Heart left ventricle (tissue), 16 donors: ENCODE results near the gene KCNMA1. TPM values are rescaled to one million over a fixed set of nuclear protein-coding genes. Genes with fewer than 3 reads are reported as not detected.
A peak's percentile ranks its signal among the peaks of the same experiment; 100 is the strongest.

Experiments
- ATAC-seq, 4 donors: fragments of 200-7000 bp; cut with Tn5 transposase; one replicate each; pipeline ENCODE4 v1.9.1; 2020 to 2022; ENCODE audit warnings: moderate library complexity in 4 of 4, mild to moderate bottlenecking in 3 of 4, moderate number of reproducible peaks in 1 of 4
- DNase-seq, 5 donors: peaks; one replicate each; pipeline ENCODE4 v3.0.0-alpha.2; 2020
- H3K27ac ChIP-seq, 12 donors: fragments of 200-600 bp; sonication (generic) in 4 of 12; one replicate each; pipeline versions ENCODE4 v1.5.0 to v1.8.0; 2016 to 2022; ENCODE audit warnings: mild to moderate bottlenecking in 2 of 12
- H3K27me3 ChIP-seq, 9 donors: fragments of 200-600 bp; sonication (generic) in 2 of 9; one replicate each; pipeline versions ENCODE4 v1.5.1 to v1.8.0; 2016 to 2022; ENCODE audit warnings: mild to moderate bottlenecking in 3 of 9
- H3K36me3 ChIP-seq, 9 donors: fragments of 200-600 bp; sonication (generic) in 2 of 9; one replicate each; pipeline versions ENCODE4 v1.5.0 to v1.8.0; 2018 to 2022; ENCODE audit warnings: mild to moderate bottlenecking in 2 of 9
- H3K4me1 ChIP-seq, 12 donors: fragments of 200-600 bp; sonication (generic) in 4 of 12; one replicate each; pipeline versions ENCODE4 v1.5.0 to v1.8.0; 2016 to 2022; ENCODE audit warnings: mild to moderate bottlenecking in 3 of 12
- H3K4me3 ChIP-seq, 12 donors: fragments of 200-600 bp; sonication (generic) in 4 of 12; one replicate each; pipeline versions ENCODE4 v1.5.0 to v1.8.0; 2017 to 2022; ENCODE audit warnings: mild to moderate bottlenecking in 9 of 12, moderate library complexity in 4 of 12
- H3K9me3 ChIP-seq, 12 donors: fragments of 200-600 bp; sonication (generic) in 4 of 12; one replicate each; pipeline versions ENCODE4 v1.5.0 to v1.8.0; 2016 to 2022; ENCODE audit warnings: mild to moderate bottlenecking in 1 of 12
- CTCF ChIP-seq, 12 donors: fragments of 200-600 bp; sonication (generic) in 4 of 12; IDR thresholded peaks; one replicate each; pipeline versions ENCODE4 v1.5.0 to v1.8.0; 2018 to 2022; ENCODE audit warnings: antibody characterized with exemption in 12 of 12, mild to moderate bottlenecking in 5 of 12
- POLR2A ChIP-seq, 2 donors: fragments of 450-650 bp; IDR thresholded peaks; one replicate each; pipeline ENCODE4 v1.6.1; 2017; ENCODE audit warnings: antibody characterized with exemption in 2 of 2, mild to moderate bottlenecking in 2 of 2, moderate library complexity in 2 of 2
- WGBS, 4 donors: extraction: QIAGEN DNeasy Blood & Tissue Kit in 2 of 4; methylation state at CpG; one replicate each; pipeline versions ENCODE4 v1.1.5 to v1.1.7; 2013 to 2018; 5-methylcytosine and 5-hydroxymethylcytosine counted together
- intact Hi-C, 10 donors: fragments of 100-400 bp; cut with DNase I; formaldehyde crosslinking; loops; one replicate each; pipeline versions ENCODE4 v1.11.1 to v1.14.2; 2022
- polyA plus RNA-seq, 2 donors: library from polyadenylated mRNA; stranded (reverse); fragments of 200-250 nt; gene quantifications; one replicate each; pipeline ENCODE4 v1.2.3, GENCODE V29; 2013
- total RNA-seq, 9 donors: library from RNA; depleted of rRNA in 2 of 9; stranded (reverse); fragments of >200 nt in 2 of 9; fragmentation: NEBNext Ultra II Directional in 3 of 9; extraction: Animal tissue kit (Norgen Biotek cat#: 25700) in 3 of 9; gene quantifications; one replicate each; pipeline versions ENCODE4 v1.1.0 to v1.2.4, GENCODE V29; 2016 to 2023
- donor health status: ischemic (EF 13 %, LVEDD 7.1; RV severe dilation, severe dysfunction).
- donor health status: healthy with polysubstance abuse.
- donor health status: DM: no; HTN: yes; CAD: no.
- donor health status: DM: no; HTN: no; CAD: no.
- donor health status: ischemic (EF 25% LVEDD 6.9; RV normal size, moderate dysfunction).
- donor health status: ischemic (EF 25% LVEDD 5.7; RV mildly dilated, moderate dysfunction).
- donor health status: healthy.
- donor health status: DM: yes; HTN: yes; CAD: no.
- donor health status: ischemic (EF 35%, LVEDD 5.7; RV mildly dilated, moderate dysfunction).
- donor health status: nonischemic (EF 11% LVEDD 7.7; RV severe dilation, severe dysfunction).
- donor health status: DM: yes; HTN: yes; CAD: no.
- donor health status: PGD.
- donor health status: ischemic (EF 29% LVEDD 5.4; RV normal size, mild dysfunction).
- donor health status: nonischemic (EF 23%, LVEDD 6.1; RV moderate dilation, normal function).

The KCNMA1 gene
- total and polyA plus RNA-seq, 11 donors, result 0.39 to 8.7 (median 1.7) TPM

GRCh38 chr10:77016278-77016815, 621.3 kb downstream of the KCNMA1 start:
- H3K27ac ChIP-seq, result no peak overlapping the region
- H3K27me3 ChIP-seq, result no peaks in the 10 kb centered on the region
- no peaks in the 10 kb centered on the region for H3K9me3 ChIP-seq
- TF ChIP-seq POLR2A (IDR thresholded peaks at IDR 0.05), result no peak
- no peak for TF ChIP-seq CTCF (IDR thresholded peaks at IDR 0.05)
- WGBS, 4 donors, result 80 to 88% (median 84%) methylated on average over 7 of the region's 7 CpGs
- DNase-seq, result no peak
- peaks cover 0 to 15% (median 12%) of the 10 kb centered on the region in 12 donors for H3K4me1 ChIP-seq
- H3K36me3 ChIP-seq, result no peaks in the 10 kb centered on the region
- intact Hi-C loops, result no loop called here
- no peak for ATAC-seq
- no peak overlapping the region for H3K4me3 ChIP-seq

GRCh38 chr10:77015360-77015759, 622.2 kb downstream of the KCNMA1 start:
- no peak for ATAC-seq
- H3K9me3 ChIP-seq, result no peaks in the 10 kb centered on the region
- TF ChIP-seq CTCF (IDR thresholded peaks at IDR 0.05), result no peak
- TF ChIP-seq POLR2A (IDR thresholded peaks at IDR 0.05), result no peak
- WGBS, 4 donors, result 94 to 100% (median 99%) methylated on average over 1 of the region's 1 CpG
- DNase-seq, result no peak
- peaks cover 0 to 15% (median 12%) of the 10 kb centered on the region in 12 donors for H3K4me1 ChIP-seq
- H3K27me3 ChIP-seq, result no peaks in the 10 kb centered on the region
- intact Hi-C loops, result no loop called here
- H3K27ac ChIP-seq, result no peak overlapping the region
- no peaks in the 10 kb centered on the region for H3K36me3 ChIP-seq
- no peak overlapping the region for H3K4me3 ChIP-seq

- 56 to 78% (median 60%) methylated on average over 2 of the region's 2 CpGs for WGBS, 4 donors
- peak in 3 of 4 donors; percentile 44 to 70 (median 56) for ATAC-seq
- H3K27me3 ChIP-seq, result no peaks in the 10 kb centered on the region
Measured at GRCh38 chr10:77012812-77013500, 624.7 kb downstream of the KCNMA1 start.

More at GRCh38 chr10:77012812-77013500, 624.7 kb downstream of the KCNMA1 start:
- intact Hi-C loops, result no loop called here
- TF ChIP-seq CTCF (IDR thresholded peaks at IDR 0.05) (no peak), POLR2A (IDR thresholded peaks at IDR 0.05) (no peak)
- H3K36me3 ChIP-seq, result no peaks in the 10 kb centered on the region
- DNase-seq, result no peak
- H3K4me1 ChIP-seq, result peaks cover 0 to 15% (median 12%) of the 10 kb centered on the region in 12 donors
- peak overlapping the region in 9 of 12 donors; percentile 16 to 82 (median 57) for H3K27ac ChIP-seq
- no peaks in the 10 kb centered on the region for H3K9me3 ChIP-seq
- H3K4me3 ChIP-seq, result no peak overlapping the region
